Sciatic nerve (tissue), 2 donors: ENCODE results near the gene SEC61G. TPM values are rescaled to one million over a fixed set of nuclear protein-coding genes. Genes with fewer than 3 reads are reported as not detected.
A peak's percentile ranks its signal among the peaks of the same experiment; 100 is the strongest.

ENCODE experiments used
- ATAC-seq: fragments of 200-7000 bp; cut with Tn5 transposase; one replicate; pipeline ENCODE4 v1.9.1; 2020; ENCODE audit warnings: mild to moderate bottlenecking, moderate library complexity
- DNase-seq: peaks from one replicate; pipeline ENCODE4 v3.0.0-alpha.2; 2020; ENCODE audit warnings: low spot score
- intact Hi-C: fragments of 100-400 bp; cut with DNase I; formaldehyde crosslinking; loops from one replicate; pipeline ENCODE4 v1.14.2; 2022
- total RNA-seq: library from RNA; stranded (reverse); fragmentation: NEBNext Ultra II Directional; extraction: Animal tissue kit (Norgen Biotek cat#: 25700); gene quantifications from one replicate; pipeline ENCODE4 v1.2.1, GENCODE V29; 2021
- donor health status: DM: no; HTN: no; CAD: no.
- donor health status: DM: no; HTN: no; CAD: no.

The SEC61G gene
- total RNA-seq, 1 donor from 2014 or later, result 54.9 TPM

DNA sequence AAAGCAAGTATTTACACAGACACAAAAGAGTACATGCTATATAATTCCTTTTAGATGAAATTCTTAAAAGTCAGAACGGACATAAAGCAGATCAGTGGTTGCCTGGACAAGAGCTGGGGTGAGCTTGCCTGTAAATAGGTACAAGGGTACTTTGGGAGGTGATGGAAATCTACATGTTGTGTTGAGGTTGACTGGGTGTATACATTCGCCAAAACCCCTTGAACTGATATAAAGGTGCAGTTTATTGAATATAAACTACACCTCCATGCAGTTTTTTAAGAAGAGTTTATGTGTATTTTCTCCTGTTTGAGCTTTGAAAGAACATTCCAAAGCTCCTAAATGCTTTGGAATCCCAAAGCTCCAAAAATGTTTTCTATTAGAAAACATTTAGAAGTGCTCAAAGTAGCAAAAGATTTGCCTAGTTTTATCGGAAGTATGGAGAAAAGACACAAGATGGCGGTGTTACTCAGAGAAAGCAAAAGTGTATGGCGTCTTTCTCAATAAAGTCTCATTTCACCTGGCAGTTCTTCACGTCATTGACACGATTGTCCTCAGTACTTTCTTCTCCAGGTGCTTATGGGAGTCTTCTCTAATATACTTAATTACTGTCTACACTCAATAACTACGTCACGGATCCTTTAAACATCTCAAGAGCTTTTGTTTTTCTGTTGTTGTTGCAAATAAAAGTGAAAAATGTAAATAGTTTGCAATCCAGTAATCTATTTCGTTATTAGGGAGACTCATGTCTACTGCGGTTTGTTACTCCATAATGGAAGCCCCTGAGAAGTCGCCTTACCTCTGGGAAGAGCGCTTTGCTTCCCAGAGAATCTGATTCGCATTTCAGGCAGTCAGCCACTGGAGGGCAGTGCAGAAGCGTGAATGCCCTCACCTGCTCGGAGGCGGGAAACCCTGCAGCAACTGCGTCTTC, 14.7 kb upstream of the SEC61G start:
- intact Hi-C loops, result no loop called here
- DNase-seq, result peak; percentile 89

DNA sequence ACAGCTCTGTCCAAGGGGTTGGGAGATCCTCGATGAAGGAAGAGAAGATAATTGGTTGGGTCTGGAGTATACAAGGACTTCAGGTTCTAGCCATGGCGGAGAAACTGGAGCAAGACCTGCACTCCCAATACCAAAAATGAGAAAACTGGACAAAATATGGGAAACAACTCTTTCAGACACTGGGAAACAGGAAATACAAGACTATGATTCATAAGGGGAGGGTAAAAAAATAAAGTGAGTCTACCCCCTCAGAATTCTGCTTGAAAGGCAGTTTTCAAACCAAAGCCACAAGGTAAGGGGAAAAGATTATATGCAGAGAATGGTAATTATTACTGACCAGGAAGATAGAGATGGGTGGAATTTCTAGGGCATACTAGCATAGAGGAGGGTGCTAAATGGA, 10.2 kb upstream of the SEC61G start:
- intact Hi-C loops, result no loop called here
- DNase-seq (no peak), ATAC-seq (no peak)

More for the DNA sequence above, 14.7 kb upstream of the SEC61G start:
- peak; percentile 95 for ATAC-seq

DNA sequence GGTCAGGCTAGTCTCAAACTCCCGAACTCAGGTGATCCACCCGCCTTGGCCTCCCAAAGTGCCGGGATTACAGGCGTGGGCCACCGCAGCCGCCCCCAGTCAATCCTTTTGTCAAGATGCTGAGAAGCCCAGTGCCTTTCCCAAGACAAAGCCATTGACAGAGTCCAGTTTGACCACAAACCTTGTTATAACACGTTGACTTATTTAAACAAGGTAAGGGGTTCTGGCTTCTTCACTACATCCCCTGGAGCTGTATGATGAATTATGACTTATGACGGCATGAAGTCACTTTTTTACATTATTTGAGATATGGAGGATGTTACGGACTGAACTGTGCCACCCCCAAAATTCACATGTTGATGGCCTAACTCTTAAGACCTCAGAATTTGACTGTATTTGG, 5.8 kb upstream of the SEC61G start:
- DNase-seq (no peak), ATAC-seq (no peak)
- intact Hi-C loops, result no loop called here

DNA sequence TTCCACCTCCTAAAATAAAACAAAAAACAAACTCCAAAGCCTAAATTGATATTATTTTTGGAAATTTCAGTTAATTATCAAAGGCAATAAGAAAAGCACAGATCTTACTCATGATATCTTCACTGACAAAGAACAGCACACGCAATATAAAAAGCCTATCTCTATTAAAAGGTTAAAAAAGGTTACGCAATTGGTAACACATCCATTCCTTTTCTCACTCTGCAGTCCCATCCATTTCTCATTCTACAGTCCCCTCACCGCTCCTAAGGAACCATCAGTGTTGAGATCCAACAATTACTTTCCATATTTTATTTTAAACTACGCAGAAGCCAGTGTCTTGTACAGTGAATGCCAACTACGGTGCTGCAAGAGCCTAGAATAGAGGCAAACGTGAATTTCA, 1.3 kb downstream of the SEC61G start:
- ATAC-seq (no peak), DNase-seq (no peak)
- intact Hi-C loops, result no loop called here

DNA sequence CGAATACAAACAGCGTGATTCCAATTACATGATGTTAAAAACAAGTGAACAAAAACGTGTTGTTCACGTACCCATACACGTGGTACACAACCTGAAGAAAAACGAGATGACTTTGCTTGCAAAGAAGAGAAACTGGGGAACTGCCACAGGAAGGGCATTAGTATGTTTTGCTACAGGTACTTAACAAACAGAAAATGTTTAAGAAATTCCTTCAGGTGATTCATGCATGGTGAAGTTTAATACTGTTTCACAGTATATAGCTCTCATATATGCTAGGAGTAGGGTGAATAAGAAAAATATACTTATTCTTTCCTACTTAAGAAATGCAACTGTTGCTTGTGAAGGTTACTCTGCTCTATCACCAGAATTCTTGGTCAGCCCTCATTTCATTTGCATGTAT, 9.8 kb downstream of the SEC61G start:
- DNase-seq (no peak), ATAC-seq (no peak)
- intact Hi-C loops, result no loop called here

DNA sequence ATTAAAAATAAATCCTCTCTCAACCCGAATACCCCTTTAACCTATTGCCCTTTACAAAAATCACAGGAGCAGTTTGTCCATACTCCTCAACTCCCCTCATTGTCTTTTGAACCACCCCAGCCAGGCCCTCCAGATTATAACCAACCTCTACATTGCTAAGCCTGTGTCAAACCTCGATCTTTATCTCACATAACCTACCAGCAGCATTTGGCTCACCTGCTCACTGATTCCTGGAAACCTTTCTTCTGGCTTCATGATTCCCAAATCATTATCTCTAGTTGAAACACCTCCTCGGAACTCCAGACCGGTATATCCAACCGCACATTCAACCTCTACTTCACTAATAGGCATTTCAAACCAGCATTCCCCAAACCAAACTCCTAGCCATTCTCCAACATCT, 11.8 kb downstream of the SEC61G start:
- ATAC-seq, result no peak
- DNase-seq, result no peak
- intact Hi-C loops, result no loop called here

DNA sequence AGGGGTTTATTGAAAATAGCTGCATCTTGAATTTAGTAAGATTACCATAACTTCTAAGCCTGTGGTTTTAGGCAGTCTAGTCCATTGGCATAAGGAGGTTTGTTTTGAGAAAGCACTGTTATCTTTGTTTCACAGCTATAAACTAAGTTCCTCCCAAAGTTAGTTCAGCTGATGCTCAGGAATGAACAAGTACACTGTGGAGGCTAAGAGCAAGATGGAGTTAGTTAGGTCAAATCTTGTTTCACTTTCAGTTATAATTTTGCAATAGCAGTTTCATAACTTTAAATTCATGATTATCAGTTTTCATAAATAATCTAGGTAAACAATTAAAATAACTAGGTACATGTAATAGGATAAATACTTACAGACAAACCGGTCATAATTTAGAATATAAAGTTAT, 15.4 kb downstream of the SEC61G start:
- ATAC-seq, result no peak
- no peak for DNase-seq
- intact Hi-C loops, result no loop called here

DNA sequence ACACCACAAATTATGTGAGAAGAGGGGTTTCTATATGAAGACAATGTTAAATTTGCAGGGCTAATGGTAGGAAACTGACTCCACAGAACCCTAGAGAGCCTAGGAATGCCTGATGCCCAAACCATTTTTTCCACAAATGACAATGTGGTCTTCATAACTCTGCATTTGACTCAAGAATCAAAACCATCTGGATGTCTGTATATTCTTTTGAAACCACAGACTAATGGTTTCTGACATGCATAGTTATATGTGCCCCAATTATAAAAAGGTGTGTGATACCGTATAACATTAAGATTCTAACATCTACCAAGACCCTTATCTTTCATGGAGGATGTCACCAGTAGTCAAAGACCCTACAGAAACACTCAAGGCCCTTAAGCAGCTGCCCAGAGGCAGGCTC, 20.3 kb downstream of the SEC61G start:
- intact Hi-C loops, result no loop called here
- DNase-seq (no peak), ATAC-seq (no peak)

DNA sequence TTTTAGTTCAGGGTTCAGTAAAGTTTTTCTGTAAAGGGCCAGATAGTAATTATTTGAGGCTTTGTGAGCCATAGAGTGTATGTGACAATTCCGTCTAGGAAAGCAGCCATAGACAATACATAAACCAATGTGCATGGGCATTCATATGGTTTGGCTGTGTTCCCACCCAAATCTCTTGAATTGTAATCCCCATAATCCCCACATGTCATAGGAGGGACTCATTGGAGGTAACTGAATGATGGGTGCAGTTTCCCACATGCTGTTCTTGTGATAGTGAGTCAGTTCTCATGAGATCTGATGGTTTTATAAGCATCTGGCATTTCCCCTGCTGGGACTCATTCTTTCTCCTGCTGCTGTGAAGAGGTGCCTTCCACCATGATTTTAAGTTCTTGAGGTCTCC, 29.9 kb downstream of the SEC61G start:
- intact Hi-C loops, result no loop called here
- ATAC-seq (no peak), DNase-seq (no peak)

DNA sequence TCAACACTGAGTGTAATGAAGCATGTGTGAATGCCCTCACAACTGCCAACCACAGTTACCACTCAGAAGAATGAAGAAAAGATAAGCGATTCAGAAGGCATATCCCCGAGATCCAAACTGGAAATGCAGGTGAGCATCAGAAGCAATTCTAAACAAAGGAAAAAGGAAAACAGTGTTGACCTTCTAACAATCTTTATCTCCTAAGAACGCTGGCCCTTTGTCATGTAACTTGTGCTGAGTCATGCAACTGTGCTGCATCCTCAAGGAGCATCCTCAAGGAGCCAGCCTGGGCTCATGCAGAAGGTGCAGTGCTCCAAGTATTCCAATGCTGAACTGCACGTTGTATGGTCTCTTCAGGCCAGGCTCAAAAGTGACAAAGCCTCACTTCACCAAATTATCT, 30.6 kb downstream of the SEC61G start:
- intact Hi-C loops, result no loop called here
- no peak for ATAC-seq
- no peak for DNase-seq

DNA sequence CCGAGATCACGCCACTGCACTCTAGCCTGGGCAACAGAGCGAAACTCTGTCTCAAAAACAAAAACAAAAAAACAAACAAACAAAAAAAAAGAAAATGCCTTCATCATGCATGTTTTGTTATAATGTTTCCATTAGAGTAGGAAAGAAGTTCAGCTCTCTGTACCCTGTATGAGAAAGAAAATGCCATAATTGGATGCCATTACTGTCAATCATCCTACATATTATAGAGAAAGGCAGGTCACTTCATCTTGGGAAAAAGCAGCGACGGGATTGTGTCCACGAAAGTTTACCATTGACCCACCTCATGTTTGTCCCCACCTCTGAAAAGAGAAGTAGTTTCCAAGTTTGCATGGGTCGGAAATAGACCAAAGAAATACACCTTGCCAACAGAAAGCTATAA, 33.8 kb downstream of the SEC61G start:
- intact Hi-C loops, result no loop called here
- DNase-seq, result no peak
- no peak for ATAC-seq

DNA sequence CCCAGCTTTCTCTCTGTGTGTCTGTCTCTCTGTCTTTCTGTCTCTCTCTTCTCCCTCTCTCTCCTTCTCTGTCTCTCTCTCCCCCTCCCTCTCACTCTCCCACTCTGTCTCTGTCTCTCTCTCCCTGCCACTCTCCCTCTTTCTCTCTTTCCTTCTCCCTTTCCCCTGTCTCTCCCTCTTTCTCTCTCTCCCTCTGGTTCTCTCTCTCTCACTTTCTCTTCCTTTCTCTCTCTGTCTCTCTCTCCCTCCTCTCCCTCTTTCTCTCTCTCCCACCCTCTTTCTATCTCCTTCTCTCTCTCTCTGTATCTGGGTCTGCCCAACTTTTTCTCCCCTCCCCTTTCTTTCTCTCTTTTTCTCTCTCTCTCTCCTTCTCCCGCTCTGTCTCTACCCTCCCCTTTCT, 36.5 kb downstream of the SEC61G start:
- no peak for ATAC-seq
- DNase-seq, result no peak
- intact Hi-C loops, result no loop called here

DNA sequence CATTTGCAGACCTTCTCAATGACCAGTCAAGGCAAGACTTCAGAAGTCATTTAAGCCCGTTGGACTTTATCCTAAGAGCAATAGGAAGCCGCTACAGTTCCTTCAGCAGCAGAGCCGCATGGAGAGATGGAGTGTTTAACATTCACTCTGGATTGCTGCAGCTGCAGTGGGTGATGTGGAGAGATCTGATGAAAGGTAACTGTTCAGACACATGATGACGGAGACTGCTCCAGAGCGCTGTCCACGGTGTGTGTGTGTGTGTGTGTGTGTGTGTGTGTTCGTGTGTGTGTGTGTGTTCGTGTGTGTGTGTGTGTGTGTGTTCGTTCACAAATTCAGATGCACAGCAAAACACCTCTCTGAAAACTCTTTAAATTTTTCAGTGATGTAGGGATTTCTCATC, 37.0 kb downstream of the SEC61G start:
- intact Hi-C loops, result no loop called here
- DNase-seq, result no peak
- no peak for ATAC-seq

DNA sequence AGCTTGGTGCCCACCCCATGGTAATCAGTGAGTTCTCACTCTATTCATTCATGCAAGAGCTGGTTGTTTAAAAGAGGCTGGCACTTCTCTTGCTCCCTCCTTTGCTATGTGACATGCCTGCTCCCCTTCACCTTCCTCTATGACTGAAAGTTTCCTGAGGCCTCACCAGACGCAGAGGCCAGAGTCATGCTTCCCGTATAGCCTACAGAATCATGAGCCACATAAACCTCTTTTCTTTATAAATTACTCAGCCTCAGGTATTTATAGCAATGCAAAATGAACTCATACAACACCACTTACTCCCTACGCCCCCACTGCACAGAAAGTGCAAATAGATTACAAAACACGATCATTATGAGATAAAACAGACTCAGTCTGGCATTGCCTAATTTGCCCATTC, 39.0 kb downstream of the SEC61G start:
- intact Hi-C loops, result no loop called here
- DNase-seq, result no peak

DNA sequence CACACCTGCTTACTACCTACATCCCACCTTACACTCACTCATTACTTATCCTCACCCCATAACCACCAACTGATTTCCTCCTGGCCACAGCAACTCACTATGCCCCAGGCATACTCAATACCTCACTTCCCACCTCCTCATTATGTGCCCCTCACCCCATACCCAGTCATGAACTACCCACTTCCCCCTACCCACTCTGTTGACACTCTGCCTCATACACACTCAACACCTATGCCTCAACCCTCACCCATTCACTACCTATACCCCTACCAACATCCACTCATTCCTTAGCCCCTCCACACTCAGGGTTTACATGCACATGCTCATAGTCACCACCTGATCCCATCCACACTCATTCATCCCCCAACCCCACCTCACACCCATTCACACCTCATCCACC, 39.6 kb downstream of the SEC61G start:
- ATAC-seq, result no peak
- intact Hi-C loops, result no loop called here
- DNase-seq, result no peak

More for the DNA sequence above, 39.0 kb downstream of the SEC61G start:
- no peak for ATAC-seq

DNA sequence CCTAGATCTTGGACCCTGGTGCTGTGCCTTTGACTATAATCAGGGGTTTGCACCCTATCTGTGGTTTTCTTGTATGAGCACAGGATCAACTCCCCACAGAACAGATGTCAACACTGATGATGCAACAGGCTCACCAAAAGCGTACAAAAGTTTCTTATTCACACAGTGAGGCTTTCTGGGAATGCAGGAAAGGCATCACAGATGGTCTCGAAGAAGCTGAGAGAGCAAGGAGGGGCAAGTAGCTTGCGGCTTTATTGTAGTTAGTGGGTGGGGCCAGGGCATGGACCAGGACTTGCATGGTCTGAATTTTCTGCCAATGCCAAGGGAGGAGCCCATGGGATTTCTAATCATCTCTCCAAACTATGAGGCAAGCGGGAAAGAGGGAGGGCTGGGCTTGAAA, 46.2 kb downstream of the SEC61G start:
- DNase-seq (no peak), ATAC-seq (no peak)
- intact Hi-C loops, result no loop called here

DNA sequence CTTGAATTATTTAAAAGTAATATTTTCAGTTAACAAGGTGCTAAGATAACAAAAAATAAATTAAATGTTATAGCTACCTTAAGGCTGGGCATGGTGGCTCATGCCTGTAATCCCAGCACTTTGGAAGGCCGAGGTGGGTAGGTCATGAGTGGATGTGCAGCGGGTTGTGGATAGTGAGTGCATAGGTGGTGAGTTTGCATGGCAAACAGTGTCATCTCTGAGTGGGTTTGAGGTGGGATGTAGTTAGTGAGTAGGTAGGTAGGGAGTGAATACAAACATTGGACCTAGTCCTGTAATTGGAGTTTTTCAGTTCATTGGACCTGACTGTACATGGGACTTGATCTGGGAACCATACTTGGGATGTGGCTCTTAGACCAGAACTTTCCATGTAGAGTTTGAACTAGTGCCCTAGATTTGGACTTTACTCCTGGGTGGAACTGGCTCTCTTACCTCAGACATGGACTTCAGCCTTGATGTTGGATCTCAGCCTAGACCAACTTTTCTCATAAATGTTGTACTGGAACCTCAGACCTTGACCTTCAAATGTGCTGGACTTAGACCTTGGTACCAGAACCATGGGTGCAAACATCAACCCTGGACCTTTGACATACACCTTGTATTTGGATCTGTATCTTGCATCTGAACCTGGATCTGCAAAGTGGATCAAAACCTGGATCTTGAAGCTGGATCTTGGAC, 47.0 kb downstream of the SEC61G start:
- DNase-seq (no peak), ATAC-seq (no peak)
- intact Hi-C loops, result no loop called here

DNA sequence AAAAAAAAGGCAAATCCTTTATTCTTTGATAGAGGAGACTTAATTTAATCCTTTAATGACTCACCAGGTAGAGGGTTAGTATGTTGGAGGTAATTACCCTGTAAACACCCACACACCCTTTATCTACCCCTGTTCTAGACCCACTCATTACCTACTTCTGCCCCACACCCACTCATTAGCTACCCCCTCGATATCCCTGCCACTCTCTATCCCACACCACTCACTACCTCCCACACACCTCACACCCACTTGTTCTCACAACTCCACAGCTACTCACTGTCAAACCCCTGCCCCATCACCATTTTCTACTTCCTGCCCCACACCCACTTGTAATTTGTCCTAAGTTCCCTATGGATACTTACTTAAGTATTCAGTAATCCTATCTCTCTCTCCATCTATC, 49.7 kb downstream of the SEC61G start:
- no peak for ATAC-seq

DNA sequence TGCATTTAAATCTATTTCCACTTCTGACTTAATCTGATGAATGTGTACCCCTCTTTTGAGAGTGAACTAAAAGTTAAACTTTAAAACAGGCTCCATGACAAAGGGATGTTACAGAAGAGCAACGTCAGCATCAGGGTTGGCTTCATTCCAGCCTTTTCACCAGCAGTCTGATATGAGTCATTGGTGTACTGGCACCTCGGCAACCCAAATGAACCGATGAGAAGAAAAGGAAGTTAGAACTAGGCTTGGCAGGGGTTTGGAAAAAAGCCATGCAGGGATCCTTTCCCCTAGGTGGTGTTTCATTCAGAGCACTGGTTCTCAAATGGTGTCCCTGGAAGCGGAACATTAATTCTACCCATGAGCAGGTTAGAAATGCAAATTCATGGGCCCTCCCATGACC, 53.6 kb downstream of the SEC61G start:
- intact Hi-C loops, result no loop called here
- no peak for DNase-seq
- no peak for ATAC-seq

More for the DNA sequence above, 49.7 kb downstream of the SEC61G start:
- DNase-seq, result no peak
- intact Hi-C loops, result no loop called here

DNA sequence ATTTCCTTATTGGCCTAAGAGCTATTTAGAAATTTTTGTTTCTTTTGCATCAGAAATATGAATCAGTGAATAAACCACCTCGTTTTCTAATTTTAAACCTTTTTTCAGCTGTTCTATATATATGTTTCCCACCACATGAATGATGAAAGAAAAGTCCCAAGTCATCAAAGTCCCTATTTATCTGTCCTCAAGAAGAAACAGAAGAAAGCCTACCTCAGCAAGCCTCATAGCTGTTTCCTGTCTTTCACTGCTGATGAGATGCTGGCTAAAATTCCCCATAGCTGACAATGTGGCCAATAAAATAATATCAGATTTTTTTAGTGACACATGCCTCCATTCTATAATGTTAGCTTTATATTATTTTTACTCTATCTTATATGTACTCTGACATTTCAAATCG, 54.2 kb downstream of the SEC61G start:
- no peak for ATAC-seq
- no peak for DNase-seq
- intact Hi-C loops, result no loop called here
